ENCODE results near the gene MIER3.

Gene MIER3

GRCh38 chr5:56959326-56959725 lies 7.4 kb upstream of the MIER3 start:
- intact Hi-C loops (cut with DNase I; ENCODE audit: low total_unique reads): loop anchor here (10.0 kb wide), 1 partner anchor 255 kb away; no protein-coding TSS in a partner anchor
- no peaks in the 10 kb centered on the region for H3K36me3 ChIP-seq

GRCh38 chr5:56958595-56958994 lies 6.7 kb upstream of the MIER3 start:
- TF ChIP-seq CTCF (IDR thresholded peaks at IDR 0.05): no peak
- Histone ChIP-seq H3K4me1 (no peaks in the 10 kb centered on the region), H3K27ac (no peak overlapping the region)

More at GRCh38 chr5:56959326-56959725, 7.4 kb upstream of the MIER3 start:
- no peak for TF ChIP-seq CTCF (IDR thresholded peaks at IDR 0.05)
- Histone ChIP-seq H3K9me3 (no peaks in the 10 kb centered on the region), H3K4me1 (no peaks in the 10 kb centered on the region), H3K27me3 (peaks cover 0 to 14% of the 10 kb centered on the region in 2 donors), H3K4me3 (no peak overlapping the region), H3K27ac (no peak overlapping the region)
- no peak for DNase-seq

GRCh38 chr5:56954262-56954661 lies 2.3 kb upstream of the MIER3 start:
- Histone ChIP-seq H3K27ac (no peak overlapping the region), H3K9me3 (no peaks in the 10 kb centered on the region), H3K27me3 (no peaks in the 10 kb centered on the region), H3K36me3 (no peaks in the 10 kb centered on the region), H3K4me1 (peaks cover 0 to 19% (median 10%) of the 10 kb centered on the region in 4 donors), H3K4me3 (no peak overlapping the region)
- intact Hi-C loops (cut with DNase I; ENCODE audit: low total_unique reads): loop anchor here (5.0 to 10.0 kb wide), 2 partner anchors 47 to 261 kb away; partner anchors contain the start of gene SETD9
- no peak for TF ChIP-seq CTCF (IDR thresholded peaks at IDR 0.05)
- DNase-seq: no peak

More at GRCh38 chr5:56958595-56958994, 6.7 kb upstream of the MIER3 start:
- H3K4me3 ChIP-seq: no peak overlapping the region
- H3K27me3 ChIP-seq: peaks cover 0 to 14% of the 10 kb centered on the region in 2 donors
- H3K36me3 ChIP-seq: no peaks in the 10 kb centered on the region
- H3K9me3 ChIP-seq: no peaks in the 10 kb centered on the region
- no peak for DNase-seq
- intact Hi-C loops (cut with DNase I; ENCODE audit: low total_unique reads): loop anchor here (10.0 kb wide), 1 partner anchor 256 kb away; no protein-coding TSS in a partner anchor

GRCh38 chr5:56951126-56951945 lies 587 bp downstream of the MIER3 start:
- H3K27ac ChIP-seq: peak overlapping the region; percentile 77 to 89
- intact Hi-C loops (cut with DNase I; ENCODE audit: low total_unique reads): loop anchor here (5.0 to 10.0 kb wide), 2 partner anchors 44 to 263 kb away; partner anchors contain the start of gene SETD9
- H3K27me3 ChIP-seq: no peaks in the 10 kb centered on the region
- TF ChIP-seq CTCF (IDR thresholded peaks at IDR 0.05): no peak
- H3K9me3 ChIP-seq: no peaks in the 10 kb centered on the region
- peak in 1 of 2 donors; percentile 68 for DNase-seq
- peaks cover 0 to 19% (median 12%) of the 10 kb centered on the region in 4 donors for H3K4me1 ChIP-seq
- peaks cover 0 to 6% (median 0%) of the 10 kb centered on the region in 3 donors for H3K36me3 ChIP-seq
- peak overlapping the region; percentile 89 to 93 for H3K4me3 ChIP-seq

GRCh38 chr5:56950626-56951125 lies 1.2 kb downstream of the MIER3 start:
- no peaks in the 10 kb centered on the region for H3K9me3 ChIP-seq
- peak overlapping the region; percentile 77 to 89 for H3K27ac ChIP-seq
- H3K27me3 ChIP-seq: no peaks in the 10 kb centered on the region
- H3K36me3 ChIP-seq: peaks cover 5 to 13% (median 6%) of the 10 kb centered on the region in 3 donors
- DNase-seq: peak; percentile 63 to 78
- H3K4me1 ChIP-seq: peaks cover 0 to 19% (median 12%) of the 10 kb centered on the region in 4 donors
- H3K4me3 ChIP-seq: peak overlapping the region; percentile 89 to 93
- TF ChIP-seq CTCF (IDR thresholded peaks at IDR 0.05): no peak
- intact Hi-C loops (cut with DNase I; ENCODE audit: low total_unique reads): loop anchor here (5.0 to 10.0 kb wide), 2 partner anchors 43 to 264 kb away; partner anchors contain the start of gene SETD9
